RPMI8226 (cell line): ENCODE measurements around the gene CARD14.
"Not testable (repeated sequence)": the region's sequence is repeated elsewhere in the genome, so short reads cannot be mapped to it uniquely, and the experiment has no call there.

Experiments used
- DNase-seq: peaks from one replicate; pipeline ENCODE4 v3.0.0-alpha.2; 2015

The CARD14 gene

GRCh38 chr17:80187090-80187489, 17.3 kb downstream of the CARD14 start:
- no peak for DNase-seq

- DNase-seq: no peak
Measured at GRCh38 chr17:80187515-80187941, 17.7 kb downstream of the CARD14 start.

GRCh38 chr17:80189611-80190010, 19.8 kb downstream of the CARD14 start:
- no peak for DNase-seq

GRCh38 chr17:80190716-80191115, 20.9 kb downstream of the CARD14 start:
- no peak for DNase-seq

DNA sequence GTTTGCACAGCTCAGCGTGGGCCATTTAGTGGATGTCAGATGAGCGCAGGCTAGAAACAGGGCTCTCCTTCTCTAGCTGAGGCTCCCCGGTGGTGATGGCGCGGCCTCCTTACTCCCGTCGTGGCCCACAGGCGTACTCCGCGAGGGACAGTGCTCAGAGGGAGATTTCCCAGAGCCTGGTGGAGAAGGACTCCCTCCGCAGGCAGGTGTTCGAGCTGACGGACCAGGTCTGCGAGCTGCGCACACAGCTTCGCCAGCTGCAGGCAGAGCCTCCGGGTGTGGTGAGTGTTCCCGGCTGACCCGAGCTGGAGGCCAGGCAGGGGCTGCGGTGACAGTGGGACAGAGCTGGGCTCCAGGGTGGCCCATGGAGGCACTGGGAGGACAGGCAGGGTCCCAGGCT, 21.4 kb downstream of the CARD14 start:
- DNase-seq: no peak

DNA sequence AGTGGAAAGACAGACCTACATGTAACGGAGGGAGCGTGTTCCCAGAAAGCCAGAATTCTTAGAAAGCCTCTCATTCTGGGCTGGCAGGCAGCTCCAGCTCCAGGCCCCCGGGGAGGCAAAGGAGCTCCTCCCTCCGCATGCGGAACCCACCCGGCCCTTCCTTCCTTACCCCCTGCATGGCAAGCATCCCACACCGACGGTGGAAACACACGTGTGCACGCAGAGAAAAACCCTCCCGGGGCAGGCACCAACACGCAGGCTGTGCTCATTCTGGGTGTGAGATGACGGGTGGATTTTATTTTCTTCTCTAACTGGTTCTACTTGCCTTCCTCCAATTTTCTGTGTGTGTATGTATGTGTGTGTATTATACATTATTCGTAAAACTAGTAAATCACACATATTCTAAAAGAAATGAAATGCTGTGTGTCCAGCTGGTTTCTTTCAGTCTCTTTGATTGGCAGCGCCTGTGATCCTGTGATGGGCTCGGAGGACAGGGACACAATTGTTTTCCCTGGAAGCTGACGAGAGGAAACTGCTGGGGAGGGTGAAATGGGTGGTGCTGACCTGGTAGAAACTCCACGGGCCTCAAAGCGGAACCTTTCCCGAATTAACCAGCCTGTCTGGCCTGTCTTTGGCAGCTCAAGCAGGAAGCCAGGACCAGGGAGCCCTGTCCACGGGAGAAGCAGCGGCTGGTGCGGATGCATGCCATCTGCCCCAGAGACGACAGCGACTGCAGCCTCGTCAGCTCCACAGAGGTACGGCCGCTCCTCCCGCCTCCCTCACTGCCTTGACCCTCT, 22.2 kb downstream of the CARD14 start:
- no peak for DNase-seq

- no peak for DNase-seq
Measured at GRCh38 chr17:80195141-80195540, 25.3 kb downstream of the CARD14 start.

GRCh38 chr17:80195671-80196529, 26.1 kb downstream of the CARD14 start:
- DNase-seq: peak; percentile 40

DNA sequence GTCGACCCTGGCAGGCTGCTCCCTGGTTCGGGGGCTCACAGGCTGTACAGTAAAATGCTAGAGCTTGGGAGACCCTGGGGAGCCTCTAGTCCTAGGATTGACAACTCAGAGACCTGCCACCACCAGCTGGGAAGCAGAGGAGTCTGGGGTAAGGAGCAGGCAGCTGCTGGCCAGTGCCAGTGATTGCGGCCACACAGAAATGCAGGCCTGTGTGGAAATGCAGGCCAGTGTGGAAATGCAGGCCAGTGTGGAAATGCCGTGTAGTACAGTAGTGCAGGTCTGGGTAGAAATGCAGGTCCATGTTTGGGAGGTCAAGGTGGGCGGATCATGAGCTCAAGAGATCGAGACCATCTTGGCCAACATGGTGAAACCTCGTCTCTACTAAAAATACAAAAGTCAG, 26.8 kb downstream of the CARD14 start:
- no peak for DNase-seq

- no peak for DNase-seq
Measured at GRCh38 chr17:80198144-80198661, 28.4 kb downstream of the CARD14 start.

GRCh38 chr17:80199295-80199694, 29.5 kb downstream of the CARD14 start:
- DNase-seq: not testable (repeated sequence)

DNA sequence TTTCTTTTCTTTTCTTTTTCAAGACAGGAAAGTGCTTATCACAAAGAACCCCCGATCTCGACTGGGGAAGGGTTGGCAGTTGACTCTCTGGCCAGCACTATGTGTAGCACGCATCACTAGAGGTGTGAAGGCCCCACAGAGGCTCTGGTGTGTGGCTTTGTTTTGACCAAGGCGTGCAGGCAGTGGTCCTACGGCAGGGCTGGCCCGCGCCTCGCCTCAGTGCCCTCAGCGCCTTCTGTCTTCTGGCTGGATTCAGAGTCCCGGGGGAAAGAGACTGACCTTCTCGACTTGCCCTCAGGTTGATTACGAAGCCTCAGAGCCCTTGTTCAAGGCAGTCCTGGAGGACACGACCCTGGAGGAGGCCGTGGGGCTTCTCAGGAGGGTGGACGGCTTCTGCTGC, 31.6 kb downstream of the CARD14 start:
- DNase-seq: no peak

DNA sequence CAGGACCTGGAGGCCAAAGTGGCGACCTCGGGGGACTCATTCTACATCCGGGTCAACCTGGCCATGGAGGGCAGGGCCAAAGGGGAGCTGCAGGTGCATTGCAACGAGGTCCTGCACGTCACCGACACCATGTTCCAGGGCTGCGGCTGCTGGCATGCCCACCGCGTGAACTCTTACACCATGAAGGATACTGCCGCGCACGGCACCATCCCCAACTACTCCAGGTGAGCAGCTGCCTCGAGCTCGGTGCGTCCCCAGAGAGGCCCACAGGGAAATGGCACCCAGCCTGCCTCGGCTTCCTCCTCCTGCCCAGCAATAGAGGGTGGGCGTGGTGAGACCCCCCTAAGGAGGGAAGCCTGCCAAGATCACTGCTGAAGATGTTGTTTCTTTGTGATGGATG, 32.4 kb downstream of the CARD14 start:
- no peak for DNase-seq

DNA sequence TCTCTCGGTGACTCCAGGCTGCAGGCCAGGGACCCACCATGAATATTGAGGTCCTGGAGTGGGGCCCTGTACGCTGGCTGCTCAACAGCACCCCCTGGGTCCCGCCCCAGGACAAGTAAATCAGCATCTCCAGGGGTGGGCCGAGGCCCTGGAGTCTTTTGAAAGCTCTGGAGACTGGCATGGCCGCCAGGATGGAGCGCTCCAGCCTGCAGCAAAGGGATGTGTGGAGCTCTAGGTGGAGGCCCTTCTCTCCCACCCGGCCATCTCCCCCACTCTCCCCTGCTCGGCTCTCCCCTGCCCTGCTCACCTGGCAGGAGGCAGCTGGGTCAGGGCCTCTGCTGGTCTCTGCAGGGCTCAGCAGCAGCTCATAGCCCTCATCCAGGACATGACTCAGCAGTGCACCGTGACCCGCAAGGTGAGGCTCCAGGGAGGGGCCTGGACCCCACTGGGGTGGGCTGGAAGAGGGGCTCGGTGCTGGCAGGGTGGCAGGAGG, 33.7 kb downstream of the CARD14 start:
- no peak for DNase-seq

GRCh38 chr17:80204626-80205468, 35.0 kb downstream of the CARD14 start:
- DNase-seq: no peak

DNA sequence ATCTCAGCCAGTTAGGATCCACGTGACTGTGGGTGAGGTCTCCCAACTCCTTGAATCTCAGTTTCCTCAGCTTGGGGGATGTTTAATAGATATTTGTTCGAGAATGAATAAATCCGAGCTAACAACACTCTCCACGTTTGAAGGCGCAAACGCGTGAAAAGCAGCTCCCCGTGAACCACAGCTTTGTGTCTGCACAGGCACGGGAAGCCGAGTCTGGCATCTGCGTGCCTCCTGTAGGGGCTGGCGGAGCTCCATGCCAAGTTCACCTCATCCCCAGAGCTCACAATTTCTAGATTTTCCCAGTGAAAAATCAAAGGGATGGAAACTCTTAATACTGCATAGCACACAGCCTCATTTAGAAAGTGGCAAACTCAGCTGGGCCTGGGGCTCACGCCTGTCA, 36.0 kb downstream of the CARD14 start:
- DNase-seq: no peak

GRCh38 chr17:80208050-80208449, 38.2 kb downstream of the CARD14 start:
- DNase-seq: no peak

- no peak for DNase-seq
Measured at GRCh38 chr17:80209765-80210164, 39.9 kb downstream of the CARD14 start.

- no peak for DNase-seq
Measured at GRCh38 chr17:80210348-80211108, 40.7 kb downstream of the CARD14 start.

DNA sequence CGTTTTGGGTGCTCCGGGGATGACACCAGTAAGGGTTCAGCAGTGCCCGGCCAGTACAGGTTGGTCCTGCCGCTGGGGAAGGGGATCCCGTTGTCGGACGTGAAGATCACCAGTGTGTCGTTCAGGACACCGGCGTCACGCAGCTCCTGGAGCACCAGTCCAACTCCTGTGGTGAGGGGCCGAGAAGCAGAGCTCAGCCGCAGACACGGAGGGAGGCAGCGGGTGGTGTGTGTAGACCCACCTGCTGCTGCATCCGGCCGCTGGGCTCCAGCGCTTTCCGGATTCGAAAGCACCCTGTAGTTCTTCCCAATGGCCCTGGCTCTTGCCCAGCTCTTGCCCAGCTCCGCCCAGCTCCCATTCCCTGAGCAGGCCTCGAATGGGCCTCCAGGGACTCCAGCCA, 42.3 kb downstream of the CARD14 start:
- no peak for DNase-seq

- DNase-seq: no peak
Measured at GRCh38 chr17:80212511-80212910, 42.7 kb downstream of the CARD14 start.
